ENCODE results near the gene ZNF827. TPM values are rescaled to one million over a fixed set of nuclear protein-coding genes. Genes with fewer than 3 reads are reported as not detected.

ZNF827 gene
- total and polyA plus RNA-seq, 2 experiments from 2014 or later = 20.3 to 33.1 TPM

GRCh38 chr4:145819853-145820181 lies 118.8 kb downstream of the ZNF827 start:
- H3K79me2 ChIP-seq (replicated peaks; ENCODE audit: insufficient read depth) = no peaks in the 10 kb centered on the region; the same call in 1 of the 2 replicates
- peaks cover 36% of the 10 kb centered on the region for H3K4me1 ChIP-seq (ENCODE audit: insufficient read depth)
- no peak overlapping the region for H3K4me3 Mint-ChIP-seq
- H3K27me3 Mint-ChIP-seq (ENCODE audit: insufficient read depth, low read depth, poor library complexity) = peaks cover 6% of the 10 kb centered on the region
- H3K36me3 Mint-ChIP-seq (ENCODE audit: low read depth) = peaks cover 52% of the 10 kb centered on the region
- peaks cover 41% of the 10 kb centered on the region for H3K4me1 Mint-ChIP-seq
- no peaks in the 10 kb centered on the region for H3K9me3 Mint-ChIP-seq
- peaks cover 4% of the 10 kb centered on the region for H3K9me2 ChIP-seq (ENCODE audit: insufficient read depth)
- H3K4me2 ChIP-seq = no peak overlapping the region
- peaks cover 17% of the 10 kb centered on the region; the same call in 1 of the 2 replicates for H3K36me3 ChIP-seq (ENCODE audit: insufficient read depth)
- ATAC-seq = no peak
- TF ChIP-seq ZNF462 (CRISPR knock-in tag; IDR thresholded peaks at IDR 0.05) (no peak), EZH2 (IDR thresholded peaks at IDR 0.05; ENCODE audit: low read depth, unreplicated experiment) (no peak), ZNF331 (CRISPR knock-in tag; IDR thresholded peaks at IDR 0.05; ENCODE audit: low read depth) (no peak), REST (IDR thresholded peaks at IDR 0.05; ENCODE audit: unreplicated experiment) (no peak), STAT1 (IDR thresholded peaks at IDR 0.05; ENCODE audit: unreplicated experiment) (no peak), CTCF (conservative IDR thresholded peaks at IDR 0.05; ENCODE audit: low read depth in 2 of 2) (no peak), POLR2AphosphoS5 (IDR thresholded peaks at IDR 0.05; ENCODE audit: low read depth) (no peak), ZNF114 (CRISPR knock-in tag; IDR thresholded peaks at IDR 0.05) (no peak), ETS1 (IDR thresholded peaks at IDR 0.05) (no peak), JUNB (IDR thresholded peaks at IDR 0.05; ENCODE audit: unreplicated experiment) (no peak), EZH2phosphoT487 (IDR thresholded peaks at IDR 0.05; ENCODE audit: unreplicated experiment) (no peak), CREB1 (CRISPR knock-in tag; IDR thresholded peaks at IDR 0.05; ENCODE audit: low read depth) (no peak), NANOG (IDR thresholded peaks at IDR 0.05; ENCODE audit: borderline replicate concordance) (no peak)
- peak overlapping the region; percentile 26 for H3K27ac Mint-ChIP-seq
- H4K20me1 ChIP-seq (replicated peaks; ENCODE audit: insufficient read depth) = 0 out of 2 replicates have a peak, but pooled peaks cover 3% of the 10 kb centered on the region
- H3K27ac ChIP-seq (ENCODE audit: low read depth) = peak overlapping the region; percentile 56; the same call in 1 of the 2 replicates
- H3K27me3 ChIP-seq (ENCODE audit: insufficient read depth) = no peaks in the 10 kb centered on the region
- H2AFZ ChIP-seq = no peak overlapping the region
- no peak overlapping the region for H3K4me3 ChIP-seq
- no peak for DNase-seq (ENCODE audit: low spot score)
- no peaks in the 10 kb centered on the region; the same call in 1 of the 2 replicates for H3F3A ChIP-seq (replicated peaks; ENCODE audit: low read depth)

Data from GM23338 (cell line).